ENCODE data around the gene FAHD1. TPM values are rescaled to one million over a fixed set of nuclear protein-coding genes. Genes with fewer than 3 reads are reported as not detected.
"Not testable (repeated sequence)": the region's sequence is repeated elsewhere in the genome, so short reads cannot be mapped to it uniquely, and the experiment has no call there.

FAHD1 gene
- total RNA-seq, 4 donors from 2014 or later: 34.3 to 52.3 (median 46.9) TPM

DNA sequence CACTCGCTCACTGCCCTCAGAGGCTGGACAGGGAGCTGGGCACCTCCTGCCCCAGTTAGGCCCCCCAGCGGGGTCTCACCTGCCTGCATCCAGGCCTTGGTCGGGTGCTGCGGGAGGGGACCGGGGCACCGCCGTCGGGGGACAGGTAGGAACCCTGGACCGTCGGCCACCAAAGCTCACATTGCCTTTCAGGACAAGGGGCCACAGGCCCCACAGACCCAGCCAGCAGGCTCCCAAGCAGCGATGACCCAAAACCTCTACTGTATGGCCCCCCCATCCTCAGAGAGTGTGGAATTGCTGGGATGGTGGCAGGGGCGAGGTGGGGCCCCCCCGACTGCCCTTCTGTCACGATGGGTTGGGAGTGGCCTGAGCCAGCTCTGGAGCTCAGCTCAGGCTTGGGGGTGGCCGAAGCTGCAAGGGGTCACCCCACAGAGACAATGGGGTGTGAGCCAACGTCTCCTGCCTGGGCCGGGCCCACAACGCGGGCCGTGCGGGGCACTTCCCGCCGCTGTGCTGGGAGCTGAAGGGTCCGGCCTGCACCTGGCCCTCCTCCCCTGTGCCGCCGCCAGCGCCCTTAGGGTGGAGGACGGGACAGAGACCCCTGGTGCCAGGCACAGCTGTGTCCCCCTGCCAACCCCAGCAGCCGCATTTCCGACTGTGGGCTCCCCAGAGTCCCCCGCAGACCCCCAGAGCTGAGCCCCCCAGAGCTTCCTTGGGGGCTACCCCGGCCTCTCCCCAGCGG is 34.0 kb upstream of the FAHD1 start:
- peaks cover 0 to 6% (median 0%) of the 10 kb centered on the region in 3 donors for H3K9me3 ChIP-seq
- TF ChIP-seq, protein P1, sequence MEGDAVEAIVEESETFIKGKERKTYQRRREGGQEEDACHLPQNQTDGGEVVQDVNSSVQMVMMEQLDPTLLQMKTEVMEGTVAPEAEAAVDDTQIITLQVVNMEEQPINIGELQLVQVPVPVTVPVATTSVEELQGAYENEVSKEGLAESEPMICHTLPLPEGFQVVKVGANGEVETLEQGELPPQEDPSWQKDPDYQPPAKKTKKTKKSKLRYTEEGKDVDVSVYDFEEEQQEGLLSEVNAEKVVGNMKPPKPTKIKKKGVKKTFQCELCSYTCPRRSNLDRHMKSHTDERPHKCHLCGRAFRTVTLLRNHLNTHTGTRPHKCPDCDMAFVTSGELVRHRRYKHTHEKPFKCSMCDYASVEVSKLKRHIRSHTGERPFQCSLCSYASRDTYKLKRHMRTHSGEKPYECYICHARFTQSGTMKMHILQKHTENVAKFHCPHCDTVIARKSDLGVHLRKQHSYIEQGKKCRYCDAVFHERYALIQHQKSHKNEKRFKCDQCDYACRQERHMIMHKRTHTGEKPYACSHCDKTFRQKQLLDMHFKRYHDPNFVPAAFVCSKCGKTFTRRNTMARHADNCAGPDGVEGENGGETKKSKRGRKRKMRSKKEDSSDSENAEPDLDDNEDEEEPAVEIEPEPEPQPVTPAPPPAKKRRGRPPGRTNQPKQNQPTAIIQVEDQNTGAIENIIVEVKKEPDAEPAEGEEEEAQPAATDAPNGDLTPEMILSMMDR (IDR thresholded peaks at IDR 0.05): no peak
- no peak for TF ChIP-seq POLR2A (IDR thresholded peaks at IDR 0.05)
- intact Hi-C loops (cut with DNase I): no loop called here
- WGBS, 2 donors: 87% methylated on average over 3 of the region's 33 CpGs; no CpG with 5 or more reads in 1 of the 2 donors
- H3K4me1 ChIP-seq: peaks cover 7 to 32% (median 9%) of the 10 kb centered on the region in 3 donors
- DNase-seq: no peak
- H3K4me3 ChIP-seq: no peak overlapping the region
- H3K27me3 ChIP-seq: no peaks in the 10 kb centered on the region
- peaks cover 0 to 47% (median 4%) of the 10 kb centered on the region in 3 donors for H3K36me3 ChIP-seq
- H3K27ac ChIP-seq: no peak overlapping the region

DNA sequence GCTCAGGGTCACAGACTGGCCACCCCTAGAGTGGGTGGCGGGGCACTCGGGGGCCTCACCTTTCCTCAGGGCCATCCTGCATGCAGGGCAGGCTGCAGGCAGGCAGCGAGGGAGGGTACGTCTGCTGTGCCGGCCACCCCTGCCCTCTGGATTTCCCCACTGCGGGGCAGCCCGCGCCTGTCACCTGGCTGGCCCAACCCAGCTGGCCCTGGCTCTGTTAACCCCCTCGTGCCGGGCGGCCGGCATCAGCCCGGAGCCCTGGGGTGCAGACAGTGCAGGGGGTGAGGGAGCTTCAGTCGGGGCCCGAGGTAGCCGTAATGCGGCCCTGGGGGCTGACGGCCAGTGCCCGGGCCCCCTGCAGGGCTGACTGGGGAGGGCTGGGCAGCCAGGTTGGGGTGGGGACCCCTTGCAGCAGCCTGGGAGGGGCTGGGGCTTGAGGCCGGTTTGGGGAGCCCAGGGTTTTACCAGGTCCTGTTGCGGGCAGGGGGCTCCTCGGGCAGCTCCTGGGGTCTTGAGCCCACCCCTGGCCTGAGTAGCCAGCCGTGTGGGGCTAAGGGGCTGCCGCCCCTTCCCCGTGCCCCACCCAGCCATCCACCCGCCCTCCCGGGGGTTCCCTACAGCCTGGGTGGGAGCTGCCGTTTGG is 33.3 kb upstream of the FAHD1 start, which contains the start of gene IGFALS:
Gene IGFALS, minus strand, starts transcription at position 128 of the 643 bp plus-strand sequence. Its CDS starts 53 bp downstream, at position 75.
- H3K9me3 ChIP-seq: peaks cover 0 to 13% (median 0%) of the 10 kb centered on the region in 3 donors
- H3K27ac ChIP-seq: no peak within 1 kb of the TSS
- TF ChIP-seq, protein P1 (IDR thresholded peaks at IDR 0.05): no peak
- no peak for TF ChIP-seq POLR2A (IDR thresholded peaks at IDR 0.05)
- DNase-seq: no peak
- peaks cover 6 to 25% (median 7%) of the 10 kb centered on the region in 3 donors for H3K4me1 ChIP-seq
- no peaks in the 10 kb centered on the region for H3K27me3 ChIP-seq
- H3K4me3 ChIP-seq: no peak within 1 kb of the TSS
- 30% methylated on average over 2 of the region's 28 CpGs; no CpG with 5 or more reads in 1 of the 2 donors for WGBS, 2 donors
- peaks cover 0 to 40% (median 2%) of the 10 kb centered on the region in 3 donors for H3K36me3 ChIP-seq
- intact Hi-C loops (cut with DNase I): no loop called here

DNA sequence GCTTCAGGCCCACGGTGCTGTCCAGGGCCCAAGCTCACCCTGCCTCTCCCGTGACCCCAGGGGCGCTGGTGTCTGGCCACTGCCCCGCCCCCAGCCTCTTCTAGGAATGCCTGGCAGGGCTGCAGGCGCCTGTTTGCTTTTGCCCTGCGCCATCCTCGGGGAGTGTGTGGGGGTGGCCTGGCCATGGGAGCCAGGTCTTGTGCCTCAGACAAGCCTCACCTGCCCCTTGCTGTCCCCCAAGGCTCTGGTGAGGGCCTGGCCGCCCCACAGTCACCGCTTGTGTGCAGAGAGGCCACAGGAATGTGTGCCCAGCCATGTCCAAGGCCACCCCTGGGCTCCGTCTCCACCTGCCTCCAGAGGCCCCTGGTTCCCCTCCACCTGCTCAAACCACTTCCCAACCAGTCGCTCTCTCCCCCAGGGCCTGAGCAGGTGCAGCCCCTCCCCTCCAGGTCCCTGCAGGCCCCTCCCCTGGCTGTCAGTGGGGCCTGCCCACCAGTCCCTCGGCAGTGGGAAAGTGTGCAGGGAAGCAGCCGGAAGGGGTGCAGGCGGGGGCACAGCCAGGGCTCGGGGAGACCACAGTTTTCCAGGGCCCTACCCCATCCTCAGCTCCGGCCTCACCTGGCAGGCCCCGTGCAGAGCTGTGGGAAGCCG is 32.7 kb upstream of the FAHD1 start:
- H3K27ac ChIP-seq: no peak overlapping the region
- H3K4me3 ChIP-seq: no peak overlapping the region
- peaks cover 0 to 15% (median 0%) of the 10 kb centered on the region in 3 donors for H3K9me3 ChIP-seq
- intact Hi-C loops (cut with DNase I): no loop called here
- no peak for DNase-seq
- no peak for TF ChIP-seq POLR2A (IDR thresholded peaks at IDR 0.05)
- TF ChIP-seq, protein P1 (IDR thresholded peaks at IDR 0.05): no peak
- 53 to 80% methylated on average over 2 to 4 of the region's 18 CpGs for WGBS, 2 donors
- H3K27me3 ChIP-seq: no peaks in the 10 kb centered on the region
- H3K4me1 ChIP-seq: peaks cover 0 to 19% (median 2%) of the 10 kb centered on the region in 3 donors
- peaks cover 0 to 34% (median 0%) of the 10 kb centered on the region in 3 donors for H3K36me3 ChIP-seq

DNA sequence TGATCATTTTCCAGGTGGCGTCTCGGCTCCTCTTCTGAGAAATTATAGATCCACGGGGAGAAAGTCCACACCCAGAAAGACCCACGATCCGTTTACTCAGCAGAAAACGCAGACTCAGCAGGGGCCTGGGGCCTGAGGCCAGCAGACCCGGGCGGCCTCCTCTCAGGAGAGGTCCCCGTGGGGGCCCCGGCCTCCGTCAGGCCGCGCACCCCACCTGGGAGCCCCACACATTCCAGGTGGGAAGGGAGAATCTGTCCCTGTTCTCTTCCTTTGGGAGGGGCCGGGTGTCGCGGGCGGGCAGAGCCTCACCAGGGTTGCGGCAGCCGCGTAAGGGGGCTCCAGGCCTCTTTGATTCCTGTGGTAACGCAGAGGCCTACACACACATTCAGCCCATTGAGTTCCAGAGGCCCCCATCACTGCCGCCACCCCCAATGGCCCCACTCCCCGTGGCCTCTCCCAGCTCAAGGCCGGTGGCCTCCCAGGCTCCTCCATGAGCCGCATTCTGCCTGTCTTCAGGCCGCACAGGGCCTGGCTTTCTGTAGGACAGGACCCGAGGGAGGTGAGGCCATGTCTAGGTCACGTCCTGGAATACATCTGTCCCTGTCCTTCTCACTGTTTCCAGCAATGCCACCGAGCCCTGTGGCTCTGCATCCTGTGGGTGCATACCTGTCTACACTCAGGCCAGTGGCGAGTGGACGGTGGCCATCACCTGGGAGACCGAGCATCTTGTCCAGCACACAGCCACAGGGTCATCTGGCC is 31.9 kb upstream of the FAHD1 start:
- intact Hi-C loops (cut with DNase I): no loop called here
- Histone ChIP-seq H3K27ac (no peak overlapping the region), H3K36me3 (peaks cover 0 to 26% (median 0%) of the 10 kb centered on the region in 3 donors), H3K9me3 (peaks cover 0 to 15% (median 0%) of the 10 kb centered on the region in 3 donors), H3K4me1 (peaks cover 0 to 12% (median 0%) of the 10 kb centered on the region in 3 donors), H3K27me3 (no peaks in the 10 kb centered on the region), H3K4me3 (no peak overlapping the region)
- TF ChIP-seq, protein P1 (IDR thresholded peaks at IDR 0.05): no peak
- TF ChIP-seq POLR2A (IDR thresholded peaks at IDR 0.05): no peak
- no peak for DNase-seq
- 94 to 98% methylated on average over 7 to 13 of the region's 32 CpGs for WGBS, 2 donors

DNA sequence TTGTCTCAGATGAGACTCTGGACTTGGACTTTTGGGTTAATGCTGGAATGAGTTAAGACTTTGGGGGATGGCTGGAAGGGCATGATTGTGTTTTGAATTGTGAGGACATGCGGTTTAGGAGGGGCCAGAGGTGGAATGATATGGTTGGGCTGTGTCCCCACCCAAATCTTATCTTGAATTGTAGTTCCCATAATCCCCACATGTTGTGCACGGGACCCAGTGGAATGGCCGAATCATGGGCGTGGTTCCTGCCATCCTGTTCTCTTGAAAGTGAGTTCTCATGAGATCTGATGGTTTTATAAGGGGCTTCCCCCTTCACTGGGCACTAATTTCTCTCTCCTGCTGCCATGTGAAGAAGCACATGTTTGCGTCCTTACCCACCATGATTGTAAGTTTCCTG is 27.7 kb upstream of the FAHD1 start:
- peaks cover 0 to 15% (median 0%) of the 10 kb centered on the region in 3 donors for H3K9me3 ChIP-seq
- H3K36me3 ChIP-seq; H3K4me3 ChIP-seq; H3K27ac ChIP-seq; H3K4me1 ChIP-seq; DNase-seq; H3K27me3 ChIP-seq; intact Hi-C loops (cut with DNase I): not testable (repeated sequence)
- 81 to 84% methylated on average over 5 of the region's 5 CpGs for WGBS, 2 donors
